ACHN (cell line): ENCODE data around the gene SEMA4A.
"Not testable (repeated sequence)": the region's sequence is repeated elsewhere in the genome, so short reads cannot be mapped to it uniquely, and the experiment has no call there.

Source experiments
- DNase-seq: peaks from one replicate; pipeline ENCODE4 v3.0.0-alpha.2; 2015
- in situ Hi-C: cut with HindIII; loops from 2 replicates; pipeline ENCODE4 v1.10.0; 2017; ENCODE audit warnings: low sequenced_read_pairs, low pct_ligation_motif_present, low pct_unique_long_range_greater_than_20kb

SEMA4A gene

GRCh38 chr1:156117414-156118176 lies 35.8 kb upstream of the SEMA4A start:
- no peak for DNase-seq

GRCh38 chr1:156118177-156118868 lies 35.1 kb upstream of the SEMA4A start:
- DNase-seq: no peak

More at GRCh38 chr1:156117414-156118176, 35.8 kb upstream of the SEMA4A start:
- in situ Hi-C loops: no loop called here

GRCh38 chr1:156119503-156120209 lies 33.7 kb upstream of the SEMA4A start:
- DNase-seq: peak; percentile 66
- in situ Hi-C loops: no loop called here

More at GRCh38 chr1:156118177-156118868, 35.1 kb upstream of the SEMA4A start:
- in situ Hi-C loops: no loop called here

GRCh38 chr1:156120318-156120717 lies 33.1 kb upstream of the SEMA4A start:
- DNase-seq: no peak
- in situ Hi-C loops: no loop called here

- in situ Hi-C loops, DNase-seq: not testable (repeated sequence)
Measured at GRCh38 chr1:156121005-156121404, 32.4 kb upstream of the SEMA4A start.

- DNase-seq: no peak
- in situ Hi-C loops: no loop called here
Measured at GRCh38 chr1:156121457-156121856, 31.9 kb upstream of the SEMA4A start.

- in situ Hi-C loops: no loop called here
Measured at GRCh38 chr1:156122086-156122485, 31.3 kb upstream of the SEMA4A start.

GRCh38 chr1:156122519-156123355 lies 30.6 kb upstream of the SEMA4A start:
- peak; percentile 95 for DNase-seq
- in situ Hi-C loops: no loop called here

More at GRCh38 chr1:156122086-156122485, 31.3 kb upstream of the SEMA4A start:
- DNase-seq: no peak

- DNase-seq: peak; percentile 96
- in situ Hi-C loops: no loop called here
Measured at GRCh38 chr1:156123356-156124196, 29.8 kb upstream of the SEMA4A start.

- in situ Hi-C loops: no loop called here
- no peak for DNase-seq
Measured at GRCh38 chr1:156124557-156125483, 28.6 kb upstream of the SEMA4A start.

- DNase-seq, in situ Hi-C loops: not testable (repeated sequence)
Measured at GRCh38 chr1:156125544-156125943, 27.8 kb upstream of the SEMA4A start.

GRCh38 chr1:156126043-156126629 lies 27.2 kb upstream of the SEMA4A start:
- peak; percentile 98 for DNase-seq
- in situ Hi-C loops: no loop called here

- DNase-seq: peak; percentile 93
- in situ Hi-C loops: no loop called here
Measured at GRCh38 chr1:156126630-156127534, 26.5 kb upstream of the SEMA4A start.

GRCh38 chr1:156128308-156128653 lies 25.1 kb upstream of the SEMA4A start:
- in situ Hi-C loops: no loop called here

More at GRCh38 chr1:156128308-156128653, 25.1 kb upstream of the SEMA4A start:
- no peak for DNase-seq
